HG02970 (cell line): ENCODE measurements around the gene ANO8.
"Not testable (repeated sequence)": the region's sequence is repeated elsewhere in the genome, so short reads cannot be mapped to it uniquely, and the experiment has no call there.

Experiments
- ATAC-seq: cut with Tn5 transposase; IDR thresholded peaks from one replicate; pipeline ENCODE4 v1.9.1; 2021; ENCODE audit warnings: mild to moderate bottlenecking, moderate library complexity, moderate number of reproducible peaks; ENCODE audit not compliant: unreplicated experiment, low FRiP score

ANO8 gene

DNA sequence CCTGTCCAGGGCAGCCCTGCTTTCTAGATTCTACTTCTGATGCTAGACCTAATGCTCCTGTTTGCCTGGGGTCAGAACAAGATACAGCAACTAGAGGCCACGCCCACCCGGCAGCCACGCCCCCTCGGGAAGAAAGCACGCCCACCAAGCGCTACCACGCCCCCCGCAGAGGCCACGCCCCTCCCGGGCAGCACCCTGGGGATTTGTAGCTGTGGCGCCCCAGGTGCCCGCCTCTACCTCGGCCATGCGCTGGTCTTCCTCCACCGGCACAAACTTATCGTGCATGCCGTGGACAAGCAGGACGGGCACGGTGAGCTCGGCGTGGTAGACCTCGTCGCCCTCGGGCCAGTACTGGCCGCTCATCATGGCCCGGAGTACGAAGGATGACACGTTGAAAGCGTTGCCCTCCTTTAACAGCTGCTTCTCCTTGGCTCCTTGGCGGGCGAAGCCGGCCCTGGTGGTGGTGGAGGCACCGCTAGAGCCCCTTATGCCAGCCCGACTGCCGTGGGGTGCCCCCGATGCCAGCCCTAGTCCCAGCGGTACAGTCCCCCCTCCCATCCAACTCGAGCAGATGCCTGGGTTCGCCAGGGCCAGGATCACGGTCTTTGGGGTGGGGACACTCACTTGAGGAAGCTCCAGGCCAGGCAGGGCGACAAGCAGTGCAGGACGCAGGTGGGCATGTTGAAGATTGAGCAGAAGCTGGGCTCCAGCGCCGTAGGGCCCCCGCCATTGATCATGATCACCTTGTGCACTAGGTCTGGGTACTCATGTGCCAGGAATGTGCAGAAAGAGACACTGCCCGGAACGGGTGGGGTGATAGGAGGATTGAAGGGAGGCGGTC is 40.4 kb downstream of the ANO8 start:
- ATAC-seq, result no peak

DNA sequence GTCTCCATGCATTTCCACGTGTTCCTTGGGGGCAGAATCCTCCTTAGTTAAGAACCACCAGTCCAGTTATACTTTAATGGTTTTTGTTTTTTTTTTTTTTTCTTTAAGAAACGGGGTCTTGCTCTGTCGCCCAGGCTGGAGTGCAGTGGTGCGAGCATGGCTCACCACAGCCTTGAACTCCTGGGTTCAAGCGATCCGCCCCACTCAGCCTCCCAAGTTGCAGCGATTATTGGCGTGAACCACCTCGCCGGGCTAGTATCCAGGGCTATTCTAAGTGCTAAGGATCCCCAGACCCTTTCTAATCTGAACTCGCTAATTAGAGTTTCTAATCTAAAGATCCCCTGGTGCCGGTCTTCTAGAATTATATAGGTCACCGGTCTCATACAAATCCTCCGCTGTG is 41.0 kb downstream of the ANO8 start:
- ATAC-seq, result no peak

DNA sequence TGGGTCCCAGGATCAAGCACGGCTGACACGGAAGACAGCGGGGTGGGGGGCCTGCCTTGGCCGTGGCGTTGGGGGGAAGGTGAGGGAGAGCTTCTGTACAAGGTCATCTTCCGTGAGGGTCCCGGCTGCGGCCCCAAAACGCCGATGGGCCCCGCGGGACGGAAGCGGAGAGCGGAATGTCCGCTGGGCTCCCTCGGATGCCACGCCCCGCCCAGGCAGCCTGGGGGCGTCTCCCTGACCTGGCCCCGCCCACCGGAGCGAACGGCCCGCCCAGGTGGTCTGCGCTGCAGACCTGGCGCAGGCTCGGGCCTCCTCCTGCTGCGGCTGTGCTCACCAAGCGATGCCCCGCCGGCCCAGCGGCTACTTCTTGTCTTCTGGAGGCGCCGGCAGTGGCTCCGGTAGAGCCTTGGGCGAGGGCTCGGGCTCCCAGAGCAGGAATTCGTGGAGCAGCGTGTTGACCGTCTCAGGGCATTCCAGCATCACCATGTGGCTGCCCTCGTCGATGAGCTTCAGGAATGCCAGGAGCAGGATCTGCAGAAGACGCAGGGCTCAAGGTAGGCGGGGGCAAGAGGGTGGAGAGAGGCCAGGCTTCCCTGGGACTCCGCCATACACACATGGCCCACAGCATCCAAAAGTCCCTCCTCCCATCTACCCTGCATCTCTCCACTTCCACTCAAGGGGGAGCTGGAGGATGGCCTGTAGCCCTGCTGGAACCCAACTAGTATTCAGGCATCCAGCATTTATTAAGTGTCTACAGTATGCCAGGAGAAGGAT is 42.2 kb downstream of the ANO8 start:
- peak; percentile 71 for ATAC-seq

DNA sequence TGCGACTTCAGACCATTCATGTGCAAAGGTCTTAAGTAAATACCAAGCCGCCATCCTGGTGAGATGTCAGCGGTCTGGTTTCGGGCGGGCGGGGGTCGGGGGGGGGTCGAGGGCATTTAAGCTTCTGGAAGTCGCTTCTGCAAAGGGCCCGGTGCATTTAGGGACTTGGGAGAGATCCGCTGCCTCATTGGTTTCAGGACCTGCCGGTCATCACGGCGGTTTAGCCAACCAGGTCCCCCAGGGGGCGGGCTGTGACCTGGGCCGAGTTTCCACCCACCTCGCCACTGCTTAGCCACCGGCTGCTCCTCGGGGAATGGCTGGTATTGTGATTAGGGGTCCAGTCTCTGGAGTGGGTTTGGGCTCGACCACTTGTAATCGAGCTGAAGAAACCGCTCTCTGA is 45.2 kb downstream of the ANO8 start:
- no peak for ATAC-seq

DNA sequence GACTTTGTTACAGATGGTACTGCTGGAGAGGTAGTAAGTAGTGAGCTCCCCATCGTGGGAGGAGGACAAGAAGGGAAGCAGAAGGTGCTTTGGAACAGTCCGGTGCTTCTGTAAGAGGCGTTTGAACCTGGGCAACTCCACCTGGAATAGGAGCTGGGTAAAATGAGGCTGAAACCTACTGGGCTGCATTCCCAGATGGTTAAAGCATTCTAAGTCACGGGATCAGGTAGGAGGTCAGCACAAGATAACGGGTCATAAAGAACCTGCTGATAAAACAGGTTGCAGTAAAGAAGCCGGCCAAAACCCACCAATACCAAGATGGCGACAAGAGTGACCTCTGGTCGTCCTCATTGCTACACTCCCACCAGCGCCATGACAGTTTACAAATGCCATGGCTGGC is 47.9 kb downstream of the ANO8 start:
- ATAC-seq, result no peak

DNA sequence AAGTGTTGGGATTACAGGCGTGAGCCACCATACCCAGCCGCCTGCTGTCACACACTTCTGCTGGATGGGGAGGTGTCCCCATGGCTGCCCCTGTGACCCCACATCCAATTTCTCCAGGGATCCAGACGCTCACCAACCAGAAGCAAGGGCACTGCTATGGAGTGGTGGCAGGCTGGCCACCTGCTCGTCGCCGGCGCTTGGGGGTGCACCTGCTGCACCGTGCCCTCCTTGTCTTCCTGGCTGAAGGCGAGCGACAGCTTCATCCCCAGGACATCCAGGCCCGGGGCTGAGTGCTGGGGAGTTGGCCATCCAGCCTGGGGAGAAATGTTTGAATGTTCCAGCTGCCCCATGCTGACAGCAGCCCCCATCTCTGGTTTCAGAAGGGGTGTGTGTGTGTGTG is 48.4 kb downstream of the ANO8 start:
- no peak for ATAC-seq

DNA sequence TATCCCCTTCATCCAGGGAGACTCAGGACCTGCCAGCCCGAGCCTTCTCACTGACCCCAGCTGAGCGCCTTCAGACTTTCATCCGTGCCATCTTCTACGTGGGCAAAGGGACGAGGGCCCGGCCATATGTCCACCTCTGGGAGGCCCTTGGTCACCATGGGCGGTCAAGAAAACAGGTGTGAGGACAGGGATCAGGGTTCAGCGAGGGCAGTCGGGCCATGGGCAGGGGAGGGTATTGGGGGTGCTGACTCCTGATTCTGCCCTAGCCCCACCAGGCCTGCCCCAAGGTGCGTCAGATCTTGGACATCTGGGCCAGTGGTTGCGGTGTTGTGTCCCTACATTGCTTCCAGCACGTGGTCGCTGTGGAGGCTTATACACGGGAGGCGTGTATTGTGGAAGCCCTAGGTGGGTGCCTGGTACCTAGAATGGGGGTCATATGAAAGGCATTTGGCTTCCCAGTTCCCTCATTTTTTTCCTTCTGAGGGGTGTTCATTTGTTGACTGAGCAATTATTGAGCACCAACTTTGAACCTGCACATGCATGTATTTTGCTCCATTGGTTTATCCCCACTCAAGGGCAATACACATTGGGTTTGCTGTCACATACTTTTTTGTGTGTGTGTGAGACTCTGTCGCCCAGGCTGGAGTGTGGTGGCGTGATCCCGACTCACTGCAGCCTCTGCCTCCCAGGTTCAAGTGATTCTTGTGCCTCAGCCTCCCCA is 49.1 kb downstream of the ANO8 start:
- no peak for ATAC-seq

DNA sequence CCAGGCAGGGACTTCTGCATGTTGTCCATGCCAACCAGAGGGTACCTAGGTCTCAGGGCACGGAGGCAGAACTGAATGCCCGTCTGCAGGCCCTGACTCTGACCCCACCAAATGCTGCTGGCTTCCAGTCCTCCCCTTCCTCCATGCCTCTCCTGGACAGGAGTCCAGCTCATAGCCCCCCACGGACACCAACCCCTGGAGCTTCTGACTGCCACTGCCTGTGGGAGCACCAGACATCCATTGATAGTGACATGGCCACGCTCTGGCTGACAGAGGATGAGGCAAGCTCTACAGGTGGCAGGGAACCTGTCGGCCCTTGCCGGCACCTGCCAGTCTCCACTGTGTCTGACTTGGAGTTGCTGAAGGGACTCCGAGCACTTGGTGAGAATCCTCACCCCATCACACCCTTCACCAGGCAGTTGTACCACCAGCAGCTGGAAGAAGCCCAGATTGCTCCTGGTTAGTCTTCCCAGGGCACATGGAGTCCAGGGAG is 51.1 kb downstream of the ANO8 start:
- no peak for ATAC-seq

DNA sequence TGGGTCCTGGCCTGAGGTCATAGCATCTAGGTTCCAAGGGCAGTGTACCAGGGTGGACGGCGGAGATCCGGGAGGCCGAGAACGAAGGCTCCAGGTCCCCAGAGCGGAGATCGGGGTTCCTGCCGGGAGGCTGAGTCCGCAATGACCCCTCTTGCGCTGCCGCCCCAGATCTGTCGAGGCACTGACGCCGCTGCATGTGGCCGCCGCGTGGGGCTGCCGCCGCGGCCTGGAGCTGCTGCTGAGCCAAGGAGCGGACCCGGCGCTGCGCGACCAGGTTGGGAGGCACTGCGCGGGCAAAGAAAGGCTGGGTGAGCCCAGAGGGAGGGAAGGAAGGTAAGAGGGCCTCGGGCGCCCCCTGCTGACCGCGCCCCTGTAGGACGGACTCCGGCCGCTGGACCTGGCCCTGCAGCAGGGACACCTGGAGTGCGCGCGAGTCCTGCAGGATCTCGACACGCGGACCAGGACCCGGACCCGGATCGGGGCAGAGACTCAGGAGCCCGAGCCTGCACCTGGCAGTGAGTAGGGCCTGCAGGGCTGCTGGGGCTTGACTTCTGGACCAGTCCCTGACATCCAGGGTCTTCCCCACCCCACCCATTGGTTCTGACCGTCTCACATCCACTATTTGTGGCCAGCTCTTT is 52.0 kb downstream of the ANO8 start:
- ATAC-seq, result peak; percentile 59

DNA sequence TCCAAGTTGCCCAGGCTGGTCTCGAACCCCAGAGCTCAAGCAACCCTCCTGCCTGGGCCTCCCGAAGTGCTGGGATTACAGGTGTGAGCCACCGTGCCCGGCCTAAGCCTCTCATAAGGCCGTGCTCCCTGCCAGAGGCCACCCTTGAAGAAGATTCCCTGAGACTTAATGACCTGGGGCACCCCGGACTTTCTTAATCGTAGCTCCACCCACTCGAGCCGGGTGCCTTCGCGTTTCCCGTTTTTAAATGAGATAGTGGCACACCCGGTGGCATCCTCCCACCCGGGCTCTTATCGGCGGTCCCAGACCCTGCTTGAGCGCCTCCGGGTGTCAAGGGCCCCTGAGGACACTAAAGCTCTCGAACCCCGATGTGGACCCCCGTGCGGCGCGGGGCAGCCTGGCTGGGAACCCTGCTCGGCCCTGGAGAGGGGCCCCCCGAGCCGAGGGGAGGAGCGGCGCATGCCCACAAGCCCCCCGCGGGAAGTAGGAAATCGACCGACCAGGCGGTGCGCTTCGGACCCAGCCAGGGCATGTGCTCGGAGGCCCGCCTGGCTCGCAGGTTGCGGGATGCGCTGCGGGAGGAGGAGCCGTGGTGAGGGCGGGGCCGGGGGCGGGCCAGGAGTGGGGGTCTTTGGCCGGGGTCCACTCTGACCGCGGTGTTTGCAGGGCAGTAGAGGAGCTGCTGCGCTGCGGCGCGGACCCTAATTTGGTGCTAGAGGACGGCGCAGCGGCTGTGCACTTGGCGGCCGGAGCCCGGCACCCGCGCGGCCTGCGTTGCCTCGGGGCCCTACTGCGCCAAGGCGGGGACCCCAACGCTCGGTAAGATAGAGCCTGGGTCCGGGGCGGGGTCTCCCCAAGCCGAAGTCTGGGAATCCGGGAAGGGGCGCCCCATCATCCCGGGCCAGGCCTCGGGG is 53.0 kb downstream of the ANO8 start, which contains the start of gene ANKLE1:
ANKLE1 (plus strand) TSS at position 511 of the 914 bp plus-strand sequence; CDS start at position 531, 20 bp downstream.
- no peak for ATAC-seq

DNA sequence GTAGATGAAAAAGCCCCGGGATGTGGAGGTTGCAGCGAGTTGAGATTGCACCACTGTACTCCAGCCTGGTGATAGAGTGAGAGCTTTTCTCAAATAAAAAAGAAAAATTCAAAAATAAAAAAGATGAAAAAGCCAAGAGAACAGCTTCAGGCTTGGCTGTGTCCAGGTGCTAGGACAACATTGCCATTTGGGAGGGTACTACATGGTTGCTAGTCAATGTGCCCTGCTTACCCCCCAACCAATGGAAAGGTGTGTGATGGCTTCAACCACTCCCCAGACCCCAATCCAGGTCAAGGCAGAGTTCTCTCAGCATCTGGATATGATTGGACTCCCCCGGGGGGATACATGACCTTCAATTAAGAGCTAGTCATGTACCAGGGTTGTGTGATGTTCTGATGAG is 55.2 kb downstream of the ANO8 start:
- no peak for ATAC-seq

DNA sequence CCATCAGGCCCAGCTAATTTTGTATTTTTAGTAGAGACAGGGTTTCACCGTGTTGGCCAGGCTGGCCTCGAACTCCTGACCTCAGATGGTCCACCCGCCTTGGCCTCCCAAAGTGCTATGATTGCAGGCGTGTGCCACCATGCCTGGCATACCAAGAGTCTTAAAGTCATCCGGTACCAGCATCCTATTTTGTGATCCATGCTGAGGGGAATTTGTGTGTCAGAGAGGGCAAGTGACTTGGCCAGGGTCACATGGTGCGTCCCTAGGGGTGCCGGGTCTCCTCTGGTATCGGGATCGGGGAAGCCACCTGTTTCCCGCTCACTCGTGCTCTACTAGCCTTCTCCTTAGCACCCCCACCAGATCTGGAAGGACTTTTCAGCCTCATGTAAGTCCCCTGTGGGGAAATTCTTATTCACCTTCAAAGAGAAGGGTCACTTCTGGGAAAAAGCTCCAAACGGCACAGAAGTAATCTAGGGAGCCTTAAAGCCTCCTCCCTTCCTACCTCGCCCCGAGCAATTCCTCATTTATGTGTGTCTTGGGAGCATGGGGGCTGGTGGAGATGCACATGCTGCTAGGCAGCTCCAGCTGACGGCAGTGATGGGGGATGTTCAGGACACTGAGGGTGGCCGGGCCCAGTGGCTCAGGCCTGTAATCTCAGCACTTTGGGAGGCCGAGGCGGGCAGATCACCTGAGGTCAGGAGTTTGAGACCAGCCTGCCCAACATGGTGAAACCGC is 59.0 kb downstream of the ANO8 start:
- no peak for ATAC-seq

DNA sequence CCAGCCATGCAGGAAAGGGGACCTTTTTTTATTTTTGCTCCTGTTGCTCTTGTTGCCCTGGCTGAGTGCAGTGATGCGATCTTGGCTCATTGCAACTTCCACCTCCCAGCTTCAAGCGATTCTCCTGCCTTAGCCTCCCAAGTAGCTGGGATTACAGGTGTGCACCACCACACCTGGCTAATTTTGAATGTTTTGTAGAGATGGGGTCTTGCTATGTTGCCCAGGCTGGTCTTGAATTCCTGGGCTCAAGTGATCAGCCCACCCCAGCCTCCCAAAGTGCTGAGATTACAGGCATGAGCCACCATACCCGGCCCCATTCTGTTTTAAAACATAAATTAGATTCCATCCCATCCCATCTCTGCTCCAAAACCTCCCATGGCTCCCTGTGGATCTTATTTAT is 59.8 kb downstream of the ANO8 start:
- not testable (repeated sequence) for ATAC-seq
